H1 (cell line): ENCODE measurements around the gene MAP1LC3A. TPM values are rescaled to one million over a fixed set of nuclear protein-coding genes. Genes with fewer than 3 reads are reported as not detected.

Source experiments
- CHD2 ChIP-seq: IDR thresholded peaks from 2 replicates; pipeline ENCODE4 v1.6.1; 2012; ENCODE audit warnings: low read length, improper control_type of control experiment
- FOSL1 ChIP-seq: IDR thresholded peaks from 2 replicates; pipeline ENCODE4 v1.6.1; 2011; ENCODE audit warnings: mild to moderate bottlenecking, low read depth, low read length, moderate library complexity; ENCODE audit not compliant: insufficient read depth
- HDAC2 ChIP-seq, 2 experiments: fragments of 300-600 bp in 1 of 2; sonication (generic) in 1 of 2; IDR thresholded peaks; 2 replicates each; pipeline ENCODE4 v1.6.1; 2011 to 2012; ENCODE audit warnings: low read depth in 2 of 2, low read length in 2 of 2, mild to moderate bottlenecking in 2 of 2, moderate library complexity in 2 of 2, borderline replicate concordance in 1 of 2, inconsistent platforms in 1 of 2
- JUND ChIP-seq: IDR thresholded peaks from 2 replicates; pipeline ENCODE4 v1.6.1; 2011; ENCODE audit warnings: mild to moderate bottlenecking, improper control_type of control experiment, low read length
- KDM1A ChIP-seq: fragments of 200-600, 300-600 bp; sonication (generic); IDR thresholded peaks from 2 replicates; pipeline ENCODE4 v1.7.1; 2016; ENCODE audit warnings: mild to moderate bottlenecking, low read length, borderline replicate concordance
- KDM5A ChIP-seq: fragments of 200-600 bp; IDR thresholded peaks from 2 replicates; pipeline ENCODE4 v1.7.1; 2012; ENCODE audit warnings: mild to moderate bottlenecking, low read length, inconsistent platforms, mixed read lengths
- POLR2AphosphoS5 ChIP-seq: IDR thresholded peaks from 2 replicates; pipeline ENCODE4 v1.6.1; 2011; ENCODE audit warnings: low read depth, low read length
- RBBP5 ChIP-seq: IDR thresholded peaks from 2 replicates; pipeline ENCODE4 v1.7.1; 2012; ENCODE audit warnings: low read depth, mild to moderate bottlenecking, inconsistent platforms, low read length, moderate library complexity, borderline replicate concordance
- RFX5 ChIP-seq: IDR thresholded peaks from 2 replicates; pipeline ENCODE4 v1.6.1; 2011; ENCODE audit warnings: low read depth, low read length, improper control_type of control experiment, borderline replicate concordance
- RNF2 ChIP-seq: fragments of 200-900, 300-1000 bp; sonication (generic); IDR thresholded peaks from 2 replicates; pipeline ENCODE4 v1.7.1; 2016; ENCODE audit warnings: borderline replicate concordance, low read depth, mild to moderate bottlenecking, antibody characterized with exemption, low read length; ENCODE audit not compliant: poor library complexity, severe bottlenecking; ENCODE audit errors: missing control alignments
- RXRA ChIP-seq: IDR thresholded peaks from 2 replicates; pipeline ENCODE4 v1.6.1; 2011; ENCODE audit warnings: low read depth, mild to moderate bottlenecking, low read length, moderate library complexity; ENCODE audit not compliant: insufficient read depth
- SIX5 ChIP-seq: IDR thresholded peaks from 2 replicates; pipeline ENCODE4 v1.6.1; 2011; ENCODE audit warnings: mild to moderate bottlenecking, low read depth, low read length
- SP1 ChIP-seq: IDR thresholded peaks from 2 replicates; pipeline ENCODE4 v1.6.1; 2011; ENCODE audit warnings: low read depth, low read length
- SP4 ChIP-seq: IDR thresholded peaks from 2 replicates; pipeline ENCODE4 v1.6.1; 2012; ENCODE audit warnings: low read length, inconsistent platforms
- TAF1 ChIP-seq: IDR thresholded peaks from 2 replicates; pipeline ENCODE4 v1.6.1; 2011; ENCODE audit warnings: mild to moderate bottlenecking, low read depth, low read length
- polyA plus RNA-seq, 7 experiments: library from polyadenylated mRNA; depleted of rRNA in 3 of 7; stranded (reverse) in 5 of 7; unstranded in 2 of 7; fragments of >200 nt in 5 of 7; fragments of 200-250 nt in 2 of 7; gene quantifications; 1 replicate in 5 of 7; 2 replicates in 1 of 7; 4 replicates in 1 of 7; pipeline versions ENCODE4 v1.2.1 to v1.2.3, GENCODE V29; 2011 to 2013; ENCODE audit warnings: missing spikeins in 2 of 7, mixed read lengths in 2 of 7
- total RNA-seq: library from RNA; stranded (reverse); fragmentation: NEBNext Ultra II Directional; extraction: Animal tissue kit (Norgen Biotek cat#: 25700); gene quantifications from 2 replicates; pipeline ENCODE4 v1.2.1, GENCODE V29; 2021
- TF ChIP-seq, protein P1 (sequence below), 3 experiments: IDR thresholded peaks; 1 replicate in 2 of 3; 2 replicates in 1 of 3; pipeline versions ENCODE4 v1.5.1 to v1.6.1; 2011; ENCODE audit warnings: low read length in 3 of 3, mild to moderate bottlenecking in 3 of 3, inconsistent platforms in 2 of 3, low read depth in 1 of 3, moderate library complexity in 1 of 3; ENCODE audit not compliant: insufficient read depth in 1 of 3; ENCODE audit errors: control extremely low read depth in 1 of 3
- TF ChIP-seq, protein P2 (sequence below): IDR thresholded peaks from 2 replicates; pipeline ENCODE4 v1.6.1; 2012; ENCODE audit warnings: inconsistent platforms

Gene MAP1LC3A
- total and polyA plus RNA-seq, 2 of the 8 experiments (the other 6 are each of a cell fraction or from before 2014, with no cell fraction given) = 5.0 to 6.1 TPM

DNA sequence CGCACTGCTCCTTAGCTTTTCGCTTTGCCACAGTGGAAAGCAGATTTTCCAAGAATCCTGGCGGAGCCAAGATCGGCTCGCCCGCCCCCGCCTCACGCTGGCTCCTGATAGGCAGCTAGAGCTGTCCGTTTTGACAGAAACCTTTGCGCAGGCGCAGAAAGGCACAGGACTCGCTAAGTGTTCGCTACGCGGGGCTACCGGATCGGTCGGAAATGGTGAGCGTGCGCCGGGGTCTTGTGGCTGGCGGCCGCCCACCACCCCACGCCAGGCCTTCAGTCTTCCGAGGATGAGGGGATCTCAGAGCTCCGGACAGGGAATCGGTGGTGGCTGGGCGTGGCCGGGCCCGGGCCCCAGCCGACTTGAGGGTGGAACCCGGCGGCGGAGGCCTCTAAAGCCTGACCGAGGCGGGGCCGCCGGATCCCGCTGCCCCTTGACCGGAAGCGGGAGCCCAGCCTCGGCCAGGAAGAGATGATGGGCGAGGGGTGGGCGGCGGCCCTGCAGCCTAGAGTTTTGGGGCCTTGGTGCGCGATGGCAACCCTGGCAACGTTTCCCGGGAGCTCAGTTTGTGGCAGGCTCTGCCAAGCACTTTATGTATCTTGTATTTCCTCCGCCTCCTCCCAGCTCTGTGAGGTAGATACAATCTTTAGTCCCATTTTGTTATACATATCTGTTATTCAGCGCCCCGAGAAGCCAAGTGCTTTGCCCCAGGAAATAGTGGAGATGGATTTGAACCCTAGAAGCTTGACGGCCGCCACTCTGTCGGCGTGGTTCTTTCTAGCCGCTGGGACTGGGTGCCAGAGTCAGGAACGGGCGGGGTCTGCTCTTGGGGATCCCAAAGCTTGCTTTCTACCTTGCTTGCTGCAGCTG lies 42.0 kb upstream of the MAP1LC3A start, which contains the start of gene DYNLRB1 (continued):
- TF ChIP-seq POLR2AphosphoS5 (peak; percentile 78; the same call in 1 of the 2 replicates), RXRA (no peak), SP4 (0 out of 2 replicates have a peak, but pooled peaks have one; percentile 18), FOSL1 (no peak), RNF2 (no peak), SP1 (peak; percentile 81), JUND (0 out of 2 replicates have a peak, but pooled peaks have one; percentile 8), RBBP5 (no peak; the same call in 1 of the 2 replicates), KDM5A (no peak), CHD2 (peak; percentile 52; the same call in 1 of the 2 replicates), TAF1 (peak; percentile 76; the same call in 1 of the 2 replicates), SIX5 (no peak), KDM1A (no peak), RFX5 (no peak), HDAC2 (IDR thresholded peaks at IDR 0.05; ENCODE audit: borderline replicate concordance in 1 of 2, low read depth in 2 of 2, low read length in 2 of 2) (0 out of 4 replicates have a peak, but pooled peaks of 1 of the 2 experiments have one; percentile 54)
- TF ChIP-seq, protein P1, sequence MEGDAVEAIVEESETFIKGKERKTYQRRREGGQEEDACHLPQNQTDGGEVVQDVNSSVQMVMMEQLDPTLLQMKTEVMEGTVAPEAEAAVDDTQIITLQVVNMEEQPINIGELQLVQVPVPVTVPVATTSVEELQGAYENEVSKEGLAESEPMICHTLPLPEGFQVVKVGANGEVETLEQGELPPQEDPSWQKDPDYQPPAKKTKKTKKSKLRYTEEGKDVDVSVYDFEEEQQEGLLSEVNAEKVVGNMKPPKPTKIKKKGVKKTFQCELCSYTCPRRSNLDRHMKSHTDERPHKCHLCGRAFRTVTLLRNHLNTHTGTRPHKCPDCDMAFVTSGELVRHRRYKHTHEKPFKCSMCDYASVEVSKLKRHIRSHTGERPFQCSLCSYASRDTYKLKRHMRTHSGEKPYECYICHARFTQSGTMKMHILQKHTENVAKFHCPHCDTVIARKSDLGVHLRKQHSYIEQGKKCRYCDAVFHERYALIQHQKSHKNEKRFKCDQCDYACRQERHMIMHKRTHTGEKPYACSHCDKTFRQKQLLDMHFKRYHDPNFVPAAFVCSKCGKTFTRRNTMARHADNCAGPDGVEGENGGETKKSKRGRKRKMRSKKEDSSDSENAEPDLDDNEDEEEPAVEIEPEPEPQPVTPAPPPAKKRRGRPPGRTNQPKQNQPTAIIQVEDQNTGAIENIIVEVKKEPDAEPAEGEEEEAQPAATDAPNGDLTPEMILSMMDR (IDR thresholded peaks at IDR 0.05; ENCODE audit: control extremely low read depth in 1 of 3, insufficient read depth in 1 of 3, low read depth in 1 of 3, low read length in 3 of 3) = no peak
- TF ChIP-seq, protein P2, sequence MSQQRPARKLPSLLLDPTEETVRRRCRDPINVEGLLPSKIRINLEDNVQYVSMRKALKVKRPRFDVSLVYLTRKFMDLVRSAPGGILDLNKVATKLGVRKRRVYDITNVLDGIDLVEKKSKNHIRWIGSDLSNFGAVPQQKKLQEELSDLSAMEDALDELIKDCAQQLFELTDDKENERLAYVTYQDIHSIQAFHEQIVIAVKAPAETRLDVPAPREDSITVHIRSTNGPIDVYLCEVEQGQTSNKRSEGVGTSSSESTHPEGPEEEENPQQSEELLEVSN = no peak
